Spleen (tissue), 7 donors: Measurements from ENCODE around the gene ODAD3.

ENCODE experiments used
- POLR2A ChIP-seq, 3 donors: fragments of 450-650 bp; IDR thresholded peaks; one replicate each; pipeline ENCODE4 v1.5.1; 2017; ENCODE audit warnings: antibody characterized with exemption in 3 of 3, mild to moderate bottlenecking in 1 of 3
- POLR2AphosphoS5 ChIP-seq, 3 donors: sonication (generic); formaldehyde crosslinking; IDR thresholded peaks; one replicate each; pipeline ENCODE4 v1.5.1; 2017; ENCODE audit warnings: antibody characterized with exemption in 3 of 3
- TF ChIP-seq, protein P1 (sequence below), 11 experiments: fragments of 200-600 bp in 7 of 11; fragments of 450-650 bp in 4 of 11; sonication (generic) in 4 of 11; IDR thresholded peaks in 8 of 11; conservative IDR thresholded peaks in 3 of 11; 1 replicate in 7 of 11; 2 replicates in 4 of 11; pipeline versions ENCODE4 v1.4.0 to v1.8.0; 2016 to 2021; ENCODE audit warnings: antibody characterized with exemption in 11 of 11, inconsistent platforms in 4 of 11, mild to moderate bottlenecking in 1 of 11
- donor health status: DM: no; HTN: no; CAD: no; lungs with moderate emphysema.
- donor health status: DM: no; HTN: no; CAD: no.
- donor health status: DM: no; HTN: no; CAD: no.

GRCh38 chr19:11448410-11448809, 13.5 kb upstream of the ODAD3 start:
- TF ChIP-seq, protein P1, sequence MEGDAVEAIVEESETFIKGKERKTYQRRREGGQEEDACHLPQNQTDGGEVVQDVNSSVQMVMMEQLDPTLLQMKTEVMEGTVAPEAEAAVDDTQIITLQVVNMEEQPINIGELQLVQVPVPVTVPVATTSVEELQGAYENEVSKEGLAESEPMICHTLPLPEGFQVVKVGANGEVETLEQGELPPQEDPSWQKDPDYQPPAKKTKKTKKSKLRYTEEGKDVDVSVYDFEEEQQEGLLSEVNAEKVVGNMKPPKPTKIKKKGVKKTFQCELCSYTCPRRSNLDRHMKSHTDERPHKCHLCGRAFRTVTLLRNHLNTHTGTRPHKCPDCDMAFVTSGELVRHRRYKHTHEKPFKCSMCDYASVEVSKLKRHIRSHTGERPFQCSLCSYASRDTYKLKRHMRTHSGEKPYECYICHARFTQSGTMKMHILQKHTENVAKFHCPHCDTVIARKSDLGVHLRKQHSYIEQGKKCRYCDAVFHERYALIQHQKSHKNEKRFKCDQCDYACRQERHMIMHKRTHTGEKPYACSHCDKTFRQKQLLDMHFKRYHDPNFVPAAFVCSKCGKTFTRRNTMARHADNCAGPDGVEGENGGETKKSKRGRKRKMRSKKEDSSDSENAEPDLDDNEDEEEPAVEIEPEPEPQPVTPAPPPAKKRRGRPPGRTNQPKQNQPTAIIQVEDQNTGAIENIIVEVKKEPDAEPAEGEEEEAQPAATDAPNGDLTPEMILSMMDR (IDR thresholded peaks at IDR 0.05 in 8 of 11, conservative IDR thresholded peaks at IDR 0.05 in 3 of 11), result no peak
- TF ChIP-seq POLR2A (IDR thresholded peaks at IDR 0.05) (no peak), POLR2AphosphoS5 (IDR thresholded peaks at IDR 0.05) (no peak)
